RCC 7860 (cell line): ENCODE results near the gene NFATC1.

Source experiments
- DNase-seq: peaks from one replicate; pipeline ENCODE4 v3.0.0-alpha.2; 2015; ENCODE audit warnings: low spot score
- FAIRE-seq: peaks from 2 replicates; lab custom pipeline; 2012; peaks lifted over from hg19 to GRCh38; lab: Jason Lieb, UNC

Gene NFATC1

GRCh38 chr18:79578396-79579260, 182.9 kb downstream of the NFATC1 start:
- FAIRE-seq (no peak), DNase-seq (no peak)
